Loucy (cell line): Measurements from ENCODE around the gene CLSTN3.

Experiments used
- EZH2phosphoT487 ChIP-seq: fragments of 200-600 bp; IDR thresholded peaks from 2 replicates; pipeline ENCODE4 v1.6.1; 2018; ENCODE audit warnings: antibody characterized with exemption, mild to moderate bottlenecking, moderate library complexity, borderline replicate concordance
- TF ChIP-seq, protein P1 (sequence below): fragments of 200-600 bp; sonication (generic); conservative IDR thresholded peaks from 2 replicates; pipeline ENCODE4 v1.5.1; 2014; ENCODE audit warnings: mild to moderate bottlenecking, antibody characterized with exemption, low read length

- TF ChIP-seq, protein P1, sequence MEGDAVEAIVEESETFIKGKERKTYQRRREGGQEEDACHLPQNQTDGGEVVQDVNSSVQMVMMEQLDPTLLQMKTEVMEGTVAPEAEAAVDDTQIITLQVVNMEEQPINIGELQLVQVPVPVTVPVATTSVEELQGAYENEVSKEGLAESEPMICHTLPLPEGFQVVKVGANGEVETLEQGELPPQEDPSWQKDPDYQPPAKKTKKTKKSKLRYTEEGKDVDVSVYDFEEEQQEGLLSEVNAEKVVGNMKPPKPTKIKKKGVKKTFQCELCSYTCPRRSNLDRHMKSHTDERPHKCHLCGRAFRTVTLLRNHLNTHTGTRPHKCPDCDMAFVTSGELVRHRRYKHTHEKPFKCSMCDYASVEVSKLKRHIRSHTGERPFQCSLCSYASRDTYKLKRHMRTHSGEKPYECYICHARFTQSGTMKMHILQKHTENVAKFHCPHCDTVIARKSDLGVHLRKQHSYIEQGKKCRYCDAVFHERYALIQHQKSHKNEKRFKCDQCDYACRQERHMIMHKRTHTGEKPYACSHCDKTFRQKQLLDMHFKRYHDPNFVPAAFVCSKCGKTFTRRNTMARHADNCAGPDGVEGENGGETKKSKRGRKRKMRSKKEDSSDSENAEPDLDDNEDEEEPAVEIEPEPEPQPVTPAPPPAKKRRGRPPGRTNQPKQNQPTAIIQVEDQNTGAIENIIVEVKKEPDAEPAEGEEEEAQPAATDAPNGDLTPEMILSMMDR = no peak
- no peak for TF ChIP-seq EZH2phosphoT487
These were observed 22.6 kb downstream of the CLSTN3 start for GRCh38 chr12:7152818-7153217.
